Natural killer cell (primary cell): ENCODE measurements around the gene PGAP2. TPM values are rescaled to one million over a fixed set of nuclear protein-coding genes. Genes with fewer than 3 reads are reported as not detected.

ENCODE experiments used
- ATAC-seq, 3 donors: fragments of 150-1000 bp in 2 of 3; fragments of 200-7000 bp in 1 of 3; cut with Tn5 transposase; 1 replicate in 1 of 3; 2 replicates in 2 of 3; pipeline ENCODE4 v1.10.0; 2021; ENCODE audit warnings: mild to moderate bottlenecking in 2 of 3, moderate library complexity in 2 of 3
- DNase-seq, 2 donors: peaks; one replicate each; pipeline versions ENCODE4 v3.0.0 to v3.0.0-alpha.2; 2013 to 2021; ENCODE audit warnings: mixed read lengths in 1 of 2
- H3K27ac ChIP-seq: one replicate; pipeline ENCODE4 v1.5.1; 2013; ENCODE audit warnings: mild to moderate bottlenecking, low read length
- H3K27me3 ChIP-seq: one replicate; pipeline ENCODE4 v1.6.1; 2013; ENCODE audit warnings: low read length; ENCODE audit not compliant: control insufficient read depth, insufficient read depth
- H3K36me3 ChIP-seq: one replicate; pipeline ENCODE4 v1.6.1; 2013; ENCODE audit warnings: low read length; ENCODE audit not compliant: control insufficient read depth, insufficient read depth
- H3K4me1 ChIP-seq: one replicate; pipeline ENCODE4 v1.6.1; 2013; ENCODE audit warnings: low read length; ENCODE audit not compliant: control insufficient read depth, insufficient read depth
- H3K4me3 ChIP-seq: one replicate; pipeline ENCODE4 v1.5.1; 2013; ENCODE audit warnings: low read length
- H3K9me3 ChIP-seq: one replicate; pipeline ENCODE4 v1.6.1; 2013; ENCODE audit warnings: low read length; ENCODE audit not compliant: control insufficient read depth, insufficient read depth
- H3K27ac Mint-ChIP-seq, 2 donors: one replicate each; pipeline ENCODE4 v1.8.0; 2022; ENCODE audit warnings: mild to moderate bottlenecking in 2 of 2, mixed read lengths in 2 of 2, moderate library complexity in 1 of 2
- H3K27me3 Mint-ChIP-seq, 2 donors: one replicate each; pipeline ENCODE4 v1.8.0; 2022; ENCODE audit warnings: low read depth in 2 of 2, mixed read lengths in 2 of 2
- H3K36me3 Mint-ChIP-seq: one replicate; pipeline ENCODE4 v1.8.0; 2022; ENCODE audit warnings: mixed read lengths
- H3K4me1 Mint-ChIP-seq, 2 donors: one replicate each; pipeline ENCODE4 v1.8.0; 2022; ENCODE audit warnings: mixed read lengths in 2 of 2
- H3K4me3 Mint-ChIP-seq: one replicate; pipeline ENCODE4 v1.8.0; 2022; ENCODE audit warnings: mild to moderate bottlenecking, moderate library complexity, mixed read lengths
- H3K9me3 Mint-ChIP-seq, 2 donors: one replicate each; pipeline ENCODE4 v1.8.0; 2022; ENCODE audit warnings: mixed read lengths in 2 of 2
- WGBS: methylation state at CpG from one replicate; pipeline ENCODE4 v1.1.7; 2013; ENCODE audit warnings: missing lambda C conversion rate; ENCODE audit not compliant: insufficient coverage; 5-methylcytosine and 5-hydroxymethylcytosine counted together
- intact Hi-C: fragments of 100-400 bp; cut with micrococcal nuclease; formaldehyde crosslinking; loops from one replicate; pipeline ENCODE4 v1.14.2; 2022
- total RNA-seq, 4 donors: library from RNA; stranded (reverse); fragments of 120-200 nt in 1 of 4; gene quantifications; one replicate each; pipeline versions ENCODE4 v1.2.3 to v1.2.4, GENCODE V29; 2013 to 2022
- TF ChIP-seq, protein P1 (sequence below): fragments of 200-600 bp; IDR thresholded peaks from one replicate; pipeline ENCODE4 v1.8.0; 2022; ENCODE audit warnings: antibody characterized with exemption

The PGAP2 gene
- total RNA-seq, 3 donors from 2014 or later (not counting 1 experiment from before 2014, with no cell fraction given): 9.5 to 17.5 (median 9.8) TPM

DNA sequence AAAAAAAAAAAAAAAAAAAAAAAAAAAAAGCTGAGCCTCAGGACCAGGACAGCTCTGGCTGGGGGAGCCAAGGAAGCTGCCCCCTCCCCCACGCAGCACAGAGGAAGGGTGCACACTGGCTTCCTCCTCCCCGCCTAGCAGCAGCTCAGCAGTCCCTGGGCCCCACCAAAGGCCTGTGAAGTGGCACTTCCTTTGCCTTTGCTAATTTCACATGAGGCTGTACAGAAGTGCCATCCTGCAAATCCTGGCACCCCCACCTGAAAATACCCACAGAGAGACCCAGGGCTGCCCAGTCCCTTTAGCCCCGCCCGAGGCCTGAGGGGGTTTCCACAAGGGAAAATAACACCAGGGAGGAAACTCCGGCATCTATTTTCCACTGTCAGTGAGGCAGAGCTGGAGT lies 28.5 kb downstream of the PGAP2 start:
- no peaks in the 10 kb centered on the region for H3K27me3 Mint-ChIP-seq
- H3K4me1 Mint-ChIP-seq: peaks cover 71 to 85% of the 10 kb centered on the region in 2 donors
- H3K27ac Mint-ChIP-seq: peak overlapping the region; percentile 90 to 95
- H3K36me3 Mint-ChIP-seq: no peaks in the 10 kb centered on the region
- 9% methylated on average over 5 of the region's 5 CpGs for WGBS
- TF ChIP-seq, protein P1, sequence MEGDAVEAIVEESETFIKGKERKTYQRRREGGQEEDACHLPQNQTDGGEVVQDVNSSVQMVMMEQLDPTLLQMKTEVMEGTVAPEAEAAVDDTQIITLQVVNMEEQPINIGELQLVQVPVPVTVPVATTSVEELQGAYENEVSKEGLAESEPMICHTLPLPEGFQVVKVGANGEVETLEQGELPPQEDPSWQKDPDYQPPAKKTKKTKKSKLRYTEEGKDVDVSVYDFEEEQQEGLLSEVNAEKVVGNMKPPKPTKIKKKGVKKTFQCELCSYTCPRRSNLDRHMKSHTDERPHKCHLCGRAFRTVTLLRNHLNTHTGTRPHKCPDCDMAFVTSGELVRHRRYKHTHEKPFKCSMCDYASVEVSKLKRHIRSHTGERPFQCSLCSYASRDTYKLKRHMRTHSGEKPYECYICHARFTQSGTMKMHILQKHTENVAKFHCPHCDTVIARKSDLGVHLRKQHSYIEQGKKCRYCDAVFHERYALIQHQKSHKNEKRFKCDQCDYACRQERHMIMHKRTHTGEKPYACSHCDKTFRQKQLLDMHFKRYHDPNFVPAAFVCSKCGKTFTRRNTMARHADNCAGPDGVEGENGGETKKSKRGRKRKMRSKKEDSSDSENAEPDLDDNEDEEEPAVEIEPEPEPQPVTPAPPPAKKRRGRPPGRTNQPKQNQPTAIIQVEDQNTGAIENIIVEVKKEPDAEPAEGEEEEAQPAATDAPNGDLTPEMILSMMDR: no peak
- no peak overlapping the region for H3K4me3 ChIP-seq
- no peaks in the 10 kb centered on the region for H3K9me3 Mint-ChIP-seq
- ATAC-seq: peak; percentile 4 to 8 (median 7)
- no peaks in the 10 kb centered on the region for H3K9me3 ChIP-seq
- H3K4me1 ChIP-seq: peaks cover 86% of the 10 kb centered on the region
- DNase-seq: peak; percentile 39 to 75
- intact Hi-C loops: loop anchor here (5.0 kb wide), 2 partner anchors 50 to 110 kb away; no protein-coding TSS in a partner anchor
- H3K27me3 ChIP-seq: no peaks in the 10 kb centered on the region
- H3K27ac ChIP-seq: peak overlapping the region; percentile 84
- H3K4me3 Mint-ChIP-seq: peak overlapping the region; percentile 90
- H3K36me3 ChIP-seq: peaks cover 4% of the 10 kb centered on the region

DNA sequence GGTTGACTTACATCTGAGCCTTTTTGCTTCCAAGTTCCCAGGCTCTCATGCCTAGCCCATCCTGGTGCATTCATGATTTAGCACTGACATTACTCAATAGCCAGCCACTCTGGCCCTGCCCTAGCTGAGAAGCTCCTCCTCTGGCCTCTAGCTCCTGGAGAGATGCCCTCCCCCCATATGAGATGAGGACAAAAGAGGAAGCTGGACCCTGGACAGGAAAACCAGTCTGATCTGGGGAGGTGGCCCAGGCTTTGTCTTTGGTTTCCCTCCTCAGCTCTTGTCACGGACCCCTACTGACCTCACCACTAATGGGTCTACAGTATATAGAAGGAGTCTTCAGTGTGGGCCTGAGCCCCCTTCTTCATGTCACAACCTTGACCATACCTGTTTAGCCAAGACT lies 29.4 kb downstream of the PGAP2 start:
- peaks cover 82% of the 10 kb centered on the region for H3K4me1 ChIP-seq
- no peaks in the 10 kb centered on the region for H3K9me3 ChIP-seq
- TF ChIP-seq, protein P1: no peak
- DNase-seq (no peak), ATAC-seq (no peak)
- Mint-ChIP-seq H3K4me1 (peaks cover 62 to 76% of the 10 kb centered on the region in 2 donors), H3K27me3 (no peaks in the 10 kb centered on the region), H3K36me3 (no peaks in the 10 kb centered on the region), H3K27ac (peak overlapping the region; percentile 90 to 95), H3K4me3 (peak overlapping the region; percentile 90), H3K9me3 (no peaks in the 10 kb centered on the region)
- H3K36me3 ChIP-seq: peaks cover 1% of the 10 kb centered on the region
- H3K4me3 ChIP-seq: no peak overlapping the region
- H3K27me3 ChIP-seq: no peaks in the 10 kb centered on the region
- 0% methylated on average over 1 of the region's 1 CpG for WGBS
- intact Hi-C loops: loop anchor here (5.0 kb wide), 2 partner anchors 50 to 110 kb away; no protein-coding TSS in a partner anchor
- H3K27ac ChIP-seq: peak overlapping the region; percentile 84

DNA sequence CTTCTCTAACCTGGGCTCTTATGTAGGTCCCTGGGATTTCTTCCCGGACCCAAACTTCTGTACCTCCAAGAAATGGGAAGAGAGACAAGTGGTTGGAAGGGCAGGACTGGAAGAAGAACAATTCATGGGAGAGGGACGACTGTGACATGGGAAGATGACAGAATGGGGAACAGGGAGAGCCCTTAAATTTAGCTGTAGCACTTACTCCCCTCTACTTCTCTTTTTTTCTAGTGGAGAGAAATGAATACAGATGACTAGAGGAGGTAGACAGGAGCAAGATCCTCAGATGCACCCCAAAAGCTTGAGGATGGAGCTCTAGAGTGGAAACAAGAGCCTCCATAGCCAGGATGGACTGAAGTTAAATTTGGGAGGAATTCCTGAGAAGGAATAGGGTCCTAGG lies 30.1 kb downstream of the PGAP2 start:
- H3K4me3 ChIP-seq: peak overlapping the region; percentile 77
- intact Hi-C loops: loop anchor here (5.0 kb wide), 2 partner anchors 51 to 109 kb away; no protein-coding TSS in a partner anchor
- ATAC-seq: no peak

More for the DNA sequence above, 30.1 kb downstream of the PGAP2 start:
- WGBS: 60% methylated on average over 1 of the region's 2 CpGs
- Mint-ChIP-seq H3K36me3 (no peaks in the 10 kb centered on the region), H3K4me3 (peak overlapping the region; percentile 90), H3K27me3 (no peaks in the 10 kb centered on the region), H3K4me1 (peaks cover 56 to 69% of the 10 kb centered on the region in 2 donors), H3K27ac (peak overlapping the region; percentile 90 to 95), H3K9me3 (no peaks in the 10 kb centered on the region)
- peaks cover 75% of the 10 kb centered on the region for H3K4me1 ChIP-seq
- H3K9me3 ChIP-seq: no peaks in the 10 kb centered on the region
- DNase-seq: no peak
- H3K27ac ChIP-seq: peak overlapping the region; percentile 84
- no peaks in the 10 kb centered on the region for H3K27me3 ChIP-seq
- TF ChIP-seq, protein P1: no peak
- H3K36me3 ChIP-seq: no peaks in the 10 kb centered on the region
